GM12892 (cell line): ENCODE measurements around the gene HDAC8.

ENCODE experiments used
- POLR2A ChIP-seq: IDR thresholded peaks from 2 replicates; pipeline ENCODE4 v1.6.1; 2011; ENCODE audit warnings: low read depth, low read length, control low read depth
- POLR2AphosphoS5 ChIP-seq: IDR thresholded peaks from 2 replicates; pipeline ENCODE4 v1.6.1; 2011; ENCODE audit warnings: low read depth, low read length, control low read depth

GRCh38 chrX:72604705-72605104, 32.1 kb upstream of the HDAC8 start:
- TF ChIP-seq POLR2A (no peak), POLR2AphosphoS5 (no peak)
